ENCODE data around the gene ROBO2. TPM values are rescaled to one million over a fixed set of nuclear protein-coding genes. Genes with fewer than 3 reads are reported as not detected.

Gene ROBO2
- total RNA-seq, 4 donors from 2014 or later = 0.20 to 0.41 (median 0.32) TPM; not detected in 1

- no peaks in the 10 kb centered on the region for H3K27me3 ChIP-seq
- intact Hi-C loops (cut with DNase I; ENCODE audit: low total_unique reads) (no loop called here), in situ Hi-C loops (cut with MboI; ENCODE audit: low pct_ligation_motif_present in 1 of 4, low pct_unique_long_range_greater_than_20kb in 1 of 4, low sequenced_read_pairs in 3 of 4) (loop anchor here in 1 of 4 donors (25.0 kb wide), 1 partner anchor 1612 kb away; no protein-coding TSS in a partner anchor)
- WGBS, 2 donors (ENCODE audit: low coverage in 1 of 2) = 60 to 62% methylated on average over 1 of the region's 1 CpG
- H3K4me1 ChIP-seq = no peaks in the 10 kb centered on the region
- H3K4me3 ChIP-seq = no peak overlapping the region
- H3K27ac ChIP-seq = no peak overlapping the region
- no peak for TF ChIP-seq POLR2A (IDR thresholded peaks at IDR 0.05)
- no peak for TF ChIP-seq EP300 (IDR thresholded peaks at IDR 0.05; ENCODE audit: low read depth)
- TF ChIP-seq CTCF (IDR thresholded peaks at IDR 0.05) = no peak
- TF ChIP-seq POLR2AphosphoS5 (IDR thresholded peaks at IDR 0.05) = no peak
- no peaks in the 10 kb centered on the region for H3K36me3 ChIP-seq
- no peaks in the 10 kb centered on the region for H3K9me3 ChIP-seq
- DNase-seq = no peak
Measured at GRCh38 chr3:77025471-77025870, 14.4 kb upstream of the ROBO2 start.

- no peak overlapping the region for H3K27ac ChIP-seq
- no peaks in the 10 kb centered on the region for H3K9me3 ChIP-seq
- in situ Hi-C loops (cut with MboI; ENCODE audit: low pct_ligation_motif_present in 1 of 4, low pct_unique_long_range_greater_than_20kb in 1 of 4, low sequenced_read_pairs in 3 of 4) = loop anchor here in 1 of 4 donors (25.0 kb wide), 1 partner anchor 1610 kb away; no protein-coding TSS in a partner anchor
- DNase-seq = no peak
- TF ChIP-seq EP300 (IDR thresholded peaks at IDR 0.05; ENCODE audit: low read depth) (no peak), POLR2AphosphoS5 (IDR thresholded peaks at IDR 0.05) (no peak), CTCF (IDR thresholded peaks at IDR 0.05) (no peak)
- no peak overlapping the region for H3K4me3 ChIP-seq
- H3K27me3 ChIP-seq = no peaks in the 10 kb centered on the region
- no peaks in the 10 kb centered on the region for H3K36me3 ChIP-seq
- intact Hi-C loops (cut with DNase I; ENCODE audit: low total_unique reads) = no loop called here
- 40 to 60% methylated on average over 1 to 5 of the region's 5 CpGs for WGBS, 2 donors (ENCODE audit: low coverage in 1 of 2)
- H3K4me1 ChIP-seq = no peaks in the 10 kb centered on the region
Measured at GRCh38 chr3:77026904-77027634, 12.8 kb upstream of the ROBO2 start.

GRCh38 chr3:77028005-77028404 is 11.9 kb upstream of the ROBO2 start:
- no peak for DNase-seq
- Histone ChIP-seq H3K4me1 (no peaks in the 10 kb centered on the region), H3K27me3 (no peaks in the 10 kb centered on the region), H3K27ac (no peak overlapping the region), H3K36me3 (no peaks in the 10 kb centered on the region), H3K4me3 (no peak overlapping the region), H3K9me3 (no peaks in the 10 kb centered on the region)
- in situ Hi-C loops (cut with MboI; ENCODE audit: low pct_ligation_motif_present in 1 of 4, low pct_unique_long_range_greater_than_20kb in 1 of 4, low sequenced_read_pairs in 3 of 4) (loop anchor here in 1 of 4 donors (25.0 kb wide), 1 partner anchor 1609 kb away; no protein-coding TSS in a partner anchor), intact Hi-C loops (cut with DNase I; ENCODE audit: low total_unique reads) (no loop called here)
- TF ChIP-seq POLR2AphosphoS5 (IDR thresholded peaks at IDR 0.05) (no peak), POLR2A (IDR thresholded peaks at IDR 0.05) (no peak), EP300 (IDR thresholded peaks at IDR 0.05; ENCODE audit: low read depth) (no peak), CTCF (IDR thresholded peaks at IDR 0.05) (no peak)
- 31 to 38% methylated on average over 2 of the region's 2 CpGs for whole genome bisulfite sequencing, 2 donors (ENCODE audit: low coverage in 1 of 2)

- H3K4me3 ChIP-seq = peak overlapping the region in 2 of 4 donors; percentile 38 to 52
- peaks cover 0 to 21% (median 15%) of the 10 kb centered on the region in 4 donors for H3K4me1 ChIP-seq
- intact Hi-C loops (cut with DNase I; ENCODE audit: low total_unique reads) = loop anchor here (5.0 kb wide), 2 partner anchors 204 to 219 kb away; no protein-coding TSS in a partner anchor
- H3K36me3 ChIP-seq = no peaks in the 10 kb centered on the region
- H3K9me3 ChIP-seq = no peaks in the 10 kb centered on the region
- 3 to 5% methylated on average over 4 to 21 of the region's 21 CpGs for WGBS, 2 donors (ENCODE audit: low coverage in 1 of 2)
- peak; percentile 40 for DNase-seq
- in situ Hi-C loops (cut with MboI; ENCODE audit: low pct_ligation_motif_present in 1 of 4, low pct_unique_long_range_greater_than_20kb in 1 of 4, low sequenced_read_pairs in 3 of 4) = loop anchor here in 3 of 4 donors (5.0 to 25.0 kb wide), 3 partner anchors 216 to 1599 kb away; no protein-coding TSS in a partner anchor
- TF ChIP-seq POLR2A (IDR thresholded peaks at IDR 0.05) = no peak
- peak; percentile 47 to 62 (median 56) for TF ChIP-seq CTCF (IDR thresholded peaks at IDR 0.05)
- TF ChIP-seq EP300 (IDR thresholded peaks at IDR 0.05; ENCODE audit: low read depth) = no peak
- TF ChIP-seq POLR2AphosphoS5 (IDR thresholded peaks at IDR 0.05) = no peak
- peaks cover 62% of the 10 kb centered on the region for H3K27me3 ChIP-seq
- no peak overlapping the region for H3K27ac ChIP-seq
Measured at GRCh38 chr3:77038468-77038929, 1.4 kb upstream of the ROBO2 start.
